CMK (cell line): Measurements from ENCODE around the gene FBXW11.

Experiments used
- DNase-seq: peaks from one replicate; pipeline ENCODE4 v3.0.0-alpha.2; 2010; ENCODE audit warnings: low read depth

Gene FBXW11

DNA sequence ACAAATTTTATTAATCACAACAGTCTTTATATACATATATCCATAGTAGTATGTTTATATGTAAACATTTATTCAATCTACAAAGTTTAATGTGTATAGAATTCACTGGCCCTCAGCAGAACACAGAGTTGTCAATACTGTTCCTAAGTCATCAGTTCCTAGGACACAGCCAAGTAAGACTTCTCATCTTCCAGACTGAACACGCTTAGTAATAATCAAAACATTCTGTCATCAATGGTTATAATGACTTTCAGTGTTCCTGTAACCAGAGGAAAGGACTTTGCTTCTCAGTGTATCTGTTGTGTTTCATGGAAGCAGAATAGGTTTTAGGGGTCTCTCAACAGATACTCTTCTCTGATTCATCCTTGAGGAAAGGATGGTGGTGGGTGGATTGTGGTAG lies 138.7 kb downstream of the FBXW11 start:
- no peak for DNase-seq

DNA sequence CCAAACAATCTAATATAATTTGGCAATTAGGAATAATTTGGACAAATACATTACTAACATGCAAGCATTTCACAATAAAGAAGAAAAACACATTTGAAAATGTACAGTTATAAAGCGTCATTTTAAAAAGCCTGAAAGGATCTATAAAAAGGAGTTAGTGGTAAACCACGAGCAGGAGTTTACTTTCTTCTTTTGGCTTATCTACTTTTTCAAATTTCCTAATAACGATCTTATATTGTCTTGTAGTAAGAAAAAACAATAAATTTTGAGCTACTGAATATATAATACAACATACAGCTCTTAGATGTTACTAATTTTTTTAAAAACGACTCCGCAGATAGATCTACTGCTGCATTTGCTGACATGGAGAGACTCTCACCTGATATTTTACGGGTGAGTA lies 141.0 kb downstream of the FBXW11 start:
- DNase-seq, result no peak

DNA sequence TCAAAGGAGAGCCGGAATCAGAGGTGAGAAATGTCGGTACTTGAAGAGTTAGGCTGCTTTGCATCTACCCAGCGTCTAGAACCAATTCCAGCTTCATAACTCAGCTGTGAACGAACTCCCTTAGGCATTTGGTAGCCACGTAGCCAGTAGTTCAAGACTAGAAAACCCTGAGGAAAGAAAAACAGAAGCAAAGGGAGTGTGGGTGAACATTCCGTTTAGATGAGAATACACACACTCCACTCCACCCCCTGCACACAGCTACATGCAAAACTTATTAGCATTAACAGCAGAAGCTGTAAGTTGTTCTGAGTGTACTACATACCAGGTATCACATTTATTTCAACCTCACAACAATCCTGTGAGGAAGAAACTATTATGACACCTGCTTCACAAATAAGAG lies 142.5 kb downstream of the FBXW11 start:
- DNase-seq, result no peak

DNA sequence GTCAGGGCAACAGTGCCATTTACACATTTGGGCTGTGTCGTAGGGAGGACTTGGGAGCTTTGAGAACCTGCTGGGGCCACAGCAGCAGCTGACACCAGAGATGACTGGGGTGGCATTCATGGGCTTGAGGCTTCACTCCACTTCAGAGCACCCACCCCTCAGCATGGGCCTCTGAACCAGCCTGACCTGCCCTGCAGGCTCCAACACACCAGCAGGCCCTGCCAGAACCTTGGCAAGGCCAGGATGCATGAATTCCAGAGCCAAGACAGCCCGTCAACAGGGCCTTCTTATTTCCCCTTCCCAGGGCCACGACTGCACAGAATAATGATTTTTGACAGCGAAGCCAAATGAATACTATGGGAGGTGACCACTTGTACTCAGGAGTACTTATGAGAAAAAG lies 143.8 kb downstream of the FBXW11 start:
- DNase-seq, result no peak

DNA sequence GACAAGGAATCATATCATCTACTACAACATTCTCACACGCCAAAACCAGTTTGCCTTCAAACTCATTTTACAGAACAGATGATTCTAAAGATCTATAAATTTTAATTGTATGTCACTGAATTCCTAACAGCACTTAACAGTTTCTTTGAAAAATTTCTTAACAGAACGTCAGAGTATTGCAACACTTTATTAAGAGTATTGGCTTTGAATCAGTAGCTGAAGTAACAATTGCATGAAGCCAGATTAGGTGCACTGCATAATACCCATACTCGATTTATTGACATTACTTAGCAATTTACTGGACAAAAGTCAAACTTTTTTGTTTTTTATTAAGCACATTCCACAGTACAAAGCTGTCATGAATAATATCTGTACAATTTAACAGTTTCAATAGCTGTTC lies 145.1 kb downstream of the FBXW11 start:
- DNase-seq, result no peak

DNA sequence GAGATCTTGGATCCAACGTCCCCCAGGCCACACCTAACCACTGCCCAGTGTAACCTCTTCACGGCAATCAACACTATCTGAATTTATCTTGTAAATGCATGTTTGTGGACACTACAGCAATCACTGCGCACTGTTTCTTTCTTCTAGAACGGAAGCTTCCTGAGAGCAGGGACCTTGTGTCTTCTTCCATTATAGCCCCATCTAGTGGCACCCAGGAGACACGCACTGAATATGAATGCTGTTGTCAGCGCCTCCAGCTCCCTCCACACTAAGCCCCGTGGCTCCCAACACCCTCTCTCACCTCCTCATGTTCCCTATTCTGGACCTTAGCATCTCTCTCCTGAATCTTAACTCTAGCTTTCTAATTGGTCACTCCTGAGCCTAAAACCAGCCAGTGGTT lies 148.1 kb downstream of the FBXW11 start:
- no peak for DNase-seq

DNA sequence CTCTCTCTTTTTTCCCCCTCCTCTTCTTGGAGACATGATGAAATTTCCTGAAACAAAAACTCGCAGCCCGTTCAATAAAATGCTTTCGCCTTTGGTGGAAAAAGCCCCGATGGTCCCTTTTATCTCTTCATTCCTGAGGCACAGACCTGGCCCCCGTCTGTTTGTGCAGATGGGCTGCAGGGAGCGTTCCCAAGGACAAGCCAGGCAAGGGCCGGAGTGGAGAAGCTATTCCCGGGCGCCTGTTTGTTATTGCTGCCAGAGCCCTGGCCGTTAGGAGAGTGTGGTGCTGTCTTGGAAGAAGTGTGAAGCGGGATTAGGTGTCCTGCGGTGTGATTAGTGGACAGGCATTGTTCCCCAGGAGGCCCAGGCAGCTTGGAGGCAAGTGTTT lies 149.0 kb downstream of the FBXW11 start:
- DNase-seq, result no peak

DNA sequence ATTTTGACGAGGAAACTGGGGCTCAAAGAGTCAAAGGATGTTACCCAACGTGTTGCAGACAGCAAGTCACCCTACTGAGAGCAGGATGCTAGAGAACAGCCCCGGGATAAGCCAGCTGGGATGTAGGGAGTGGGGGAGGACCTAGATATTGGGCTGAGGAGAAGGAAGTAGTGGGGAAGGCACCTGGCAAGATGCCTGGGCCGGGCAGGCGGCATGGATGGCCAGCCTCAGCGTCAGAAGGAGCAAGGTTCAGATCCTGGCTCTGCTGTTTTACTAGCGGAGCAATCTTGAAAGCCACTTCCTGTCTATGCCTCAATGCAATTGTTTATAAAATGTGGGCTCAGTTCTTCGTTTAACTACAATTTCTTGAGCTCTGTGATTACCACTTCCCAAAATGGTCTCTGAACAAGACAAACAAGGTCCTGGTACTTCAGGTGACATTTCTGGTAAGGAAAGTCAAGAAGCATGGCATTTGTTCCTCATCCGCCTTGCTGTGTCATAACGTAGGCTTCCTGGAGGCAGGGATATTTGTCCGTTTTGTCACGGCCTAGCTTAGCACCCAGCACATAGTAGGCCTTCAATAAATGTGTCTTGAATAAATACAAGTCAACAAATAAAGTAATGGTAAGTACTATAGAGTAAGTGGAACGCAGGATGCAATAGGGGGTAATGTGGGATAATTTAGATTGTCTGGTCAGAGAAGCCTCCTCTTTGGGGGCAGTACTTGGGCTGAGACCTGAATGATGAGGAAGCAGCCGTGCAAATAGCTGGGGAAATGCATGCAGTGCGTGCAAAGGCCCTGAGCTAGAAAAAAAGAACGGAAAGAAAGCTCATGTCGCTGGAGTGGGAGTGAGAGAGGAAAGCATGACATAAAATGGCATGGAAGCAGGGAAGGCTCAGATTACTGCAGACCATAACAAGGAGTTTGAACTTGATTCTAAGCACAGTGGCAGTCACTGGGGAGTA lies 150.4 kb downstream of the FBXW11 start:
- DNase-seq, result no peak

DNA sequence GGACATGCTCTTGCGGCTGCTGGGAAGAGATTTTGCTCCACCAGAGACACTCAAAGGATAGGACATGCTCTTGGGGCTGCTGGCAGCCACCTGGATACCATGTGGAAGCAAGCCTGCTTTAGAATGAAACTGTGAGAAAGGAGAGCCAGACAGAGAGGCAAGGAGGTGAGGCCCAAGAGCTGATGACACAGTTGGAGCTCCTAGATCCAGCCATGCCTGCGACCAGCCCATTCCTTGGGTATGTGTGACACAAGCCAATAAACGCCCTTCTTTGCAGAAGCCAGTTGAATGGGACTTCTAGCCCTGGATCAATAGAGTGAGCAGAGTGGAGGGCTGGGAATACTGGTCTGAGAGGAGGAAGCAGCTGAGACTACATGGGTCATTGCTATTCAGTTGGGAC lies 151.2 kb downstream of the FBXW11 start:
- no peak for DNase-seq

DNA sequence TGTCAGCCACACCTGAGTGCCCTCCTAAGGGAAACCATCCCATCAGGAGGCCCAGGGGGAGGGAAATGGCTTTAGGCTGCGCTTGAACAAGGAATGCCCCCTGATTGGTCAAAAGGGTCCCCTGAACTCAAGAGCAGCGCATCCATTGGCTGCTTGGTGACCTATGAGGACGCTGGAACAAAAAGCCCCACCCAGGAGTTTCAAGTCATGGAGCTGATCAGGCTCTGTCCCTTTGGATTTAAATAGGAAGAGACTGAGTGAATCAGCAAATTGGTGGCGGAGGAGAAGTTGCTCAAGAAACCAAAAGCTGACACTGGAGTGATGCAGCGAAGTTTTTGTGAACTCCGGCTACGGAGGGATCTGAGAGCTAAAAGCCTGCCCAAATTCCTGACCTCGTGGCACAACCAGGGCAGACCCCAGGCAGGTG lies 154.2 kb downstream of the FBXW11 start:
- no peak for DNase-seq

DNA sequence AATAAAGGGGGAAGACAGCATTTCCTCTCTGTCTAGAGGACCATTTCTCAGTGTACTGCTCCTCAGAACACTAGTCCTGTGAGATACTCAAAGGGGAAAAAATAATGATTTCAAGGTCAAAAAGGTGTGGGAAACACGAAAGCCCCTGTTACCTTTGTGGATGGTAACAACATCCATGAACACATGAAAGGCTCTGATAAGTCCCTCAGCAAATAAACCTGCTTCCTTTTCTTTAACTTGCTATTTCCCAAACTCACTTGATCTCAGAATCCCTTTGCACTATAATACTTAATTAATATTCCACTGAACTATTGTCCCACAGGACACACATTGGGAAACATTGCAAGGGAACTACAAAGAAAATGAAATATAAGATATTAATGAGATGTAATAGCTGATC lies 155.2 kb downstream of the FBXW11 start:
- no peak for DNase-seq

DNA sequence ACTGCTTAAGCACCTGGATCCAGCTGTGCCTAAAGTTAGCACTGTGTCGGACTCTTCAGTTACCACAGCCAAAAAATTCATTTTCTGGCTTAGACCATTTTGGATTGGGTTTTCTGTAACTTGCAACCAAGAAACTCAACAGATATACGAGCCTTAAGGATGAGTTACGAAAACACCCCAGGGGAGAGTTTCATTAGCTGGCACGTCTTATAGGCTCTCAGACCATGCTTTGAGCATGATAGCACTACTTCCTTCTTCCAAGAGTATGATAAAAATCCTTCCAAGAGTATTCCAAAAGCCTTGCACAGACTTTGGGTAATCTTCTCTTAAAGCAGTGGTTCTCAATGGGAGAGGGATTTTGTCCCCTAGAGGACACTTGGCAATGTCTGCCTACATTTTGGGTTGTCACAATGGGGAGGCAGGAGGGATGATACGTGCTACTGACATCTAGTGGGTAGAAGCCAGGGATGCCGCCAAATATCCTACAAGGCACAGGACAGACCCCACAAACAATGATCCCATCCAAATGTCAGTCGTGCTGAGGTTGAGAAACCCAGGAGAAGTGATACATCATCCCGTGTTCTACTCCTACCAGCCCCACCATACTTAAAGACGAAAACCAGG lies 156.0 kb downstream of the FBXW11 start:
- no peak for DNase-seq

DNA sequence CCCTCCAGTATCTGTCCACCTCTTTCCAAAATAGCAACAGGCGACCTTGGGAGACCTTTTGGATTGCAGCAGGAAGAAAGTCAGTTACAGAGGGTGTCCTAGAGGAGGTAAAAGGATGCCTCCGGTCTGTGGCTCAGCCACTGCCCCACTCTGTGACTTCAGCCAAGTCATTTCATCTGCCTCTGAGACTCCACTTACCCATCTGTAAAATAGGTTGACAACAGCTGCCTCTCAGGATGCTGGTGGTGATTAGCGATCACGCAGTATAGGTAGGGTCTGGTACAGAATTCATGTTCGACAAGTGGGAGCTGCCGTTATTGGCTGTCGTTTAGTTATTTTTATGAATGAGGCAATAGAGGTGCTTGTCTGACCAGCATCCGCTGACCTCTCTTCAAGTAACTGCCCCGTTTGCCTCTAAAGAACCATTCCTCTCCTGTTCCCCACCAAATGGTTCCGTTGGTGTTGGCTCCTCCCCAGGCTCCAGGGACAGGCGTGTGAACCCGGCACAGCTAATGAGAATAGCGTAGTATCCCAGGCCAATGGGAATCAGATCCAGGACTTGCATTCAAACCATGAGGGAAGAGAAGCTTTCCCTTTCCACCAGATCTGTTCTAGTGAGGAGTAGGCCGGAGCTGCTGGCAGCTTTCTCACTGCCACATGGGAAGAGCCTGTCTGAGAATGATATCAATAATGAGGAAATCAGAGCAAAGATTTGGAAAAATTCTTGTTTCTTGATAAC lies 156.7 kb downstream of the FBXW11 start:
- DNase-seq, result no peak

DNA sequence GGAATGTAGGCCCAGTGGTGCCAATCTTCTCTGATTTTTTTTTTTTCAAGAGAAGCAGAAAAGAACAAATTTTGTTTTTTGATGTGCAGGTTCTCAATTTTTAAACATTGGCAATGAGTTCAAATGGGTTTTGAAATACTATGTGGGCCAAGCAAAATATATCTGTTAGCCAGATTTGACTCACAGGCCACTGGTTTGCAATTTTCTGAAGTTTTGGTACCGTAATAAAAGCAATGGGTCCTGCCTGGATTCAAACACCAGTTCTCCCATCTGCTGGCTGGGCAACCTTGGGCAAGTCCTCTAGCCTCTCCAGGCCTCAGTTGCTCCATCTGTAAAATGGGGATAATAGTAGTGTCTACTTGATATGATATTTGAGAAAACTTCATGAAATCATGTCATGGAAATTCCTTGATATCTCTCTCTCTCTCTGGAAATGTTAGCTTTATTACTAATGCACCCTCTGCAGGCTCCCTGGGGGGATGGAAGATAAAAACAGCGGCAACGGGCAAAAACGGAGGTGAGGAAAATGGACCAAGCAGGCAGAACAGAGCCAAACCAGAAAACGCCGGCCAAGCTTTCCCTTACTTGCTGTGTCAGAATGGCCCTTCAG lies 157.4 kb downstream of the FBXW11 start:
- no peak for DNase-seq

DNA sequence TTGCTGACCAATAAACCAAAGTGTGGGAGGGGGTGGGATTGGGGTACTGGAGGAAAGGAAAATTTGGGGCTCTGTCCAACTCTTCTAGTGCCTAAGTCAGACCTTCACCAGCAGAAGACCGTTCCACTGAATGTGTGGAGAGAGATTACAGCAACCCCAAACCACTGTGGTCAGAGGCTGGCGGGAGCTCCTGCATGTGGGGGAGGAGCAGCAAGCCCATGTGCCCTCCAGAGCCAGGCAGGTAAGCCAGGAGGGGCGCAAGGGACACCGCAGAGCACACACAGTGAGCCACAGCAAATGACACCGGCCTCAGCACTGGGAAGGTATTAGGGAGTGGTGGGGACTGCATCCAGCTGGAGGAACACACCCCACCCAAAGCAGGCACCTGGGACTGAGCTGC lies 158.0 kb downstream of the FBXW11 start:
- DNase-seq, result no peak

DNA sequence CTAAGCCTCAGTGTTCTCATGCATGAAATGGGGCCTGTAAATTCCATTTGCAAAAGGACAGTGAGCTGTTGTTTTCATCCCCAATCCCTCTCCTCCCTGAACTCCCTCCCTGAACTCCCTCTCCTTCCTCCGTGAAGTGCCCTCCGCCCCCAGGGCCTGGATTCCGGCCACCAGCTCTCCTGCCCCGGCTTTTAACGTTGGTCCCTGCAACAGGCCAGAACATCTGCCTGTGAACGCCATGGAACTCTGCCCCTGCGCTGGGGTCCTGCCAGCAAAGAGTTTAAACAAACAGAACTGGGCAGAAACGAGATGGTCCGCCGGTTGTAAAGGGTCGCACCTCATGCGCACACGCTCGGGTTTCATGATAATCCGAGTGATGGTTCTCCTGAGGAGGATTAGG lies 158.4 kb downstream of the FBXW11 start:
- DNase-seq, result no peak

DNA sequence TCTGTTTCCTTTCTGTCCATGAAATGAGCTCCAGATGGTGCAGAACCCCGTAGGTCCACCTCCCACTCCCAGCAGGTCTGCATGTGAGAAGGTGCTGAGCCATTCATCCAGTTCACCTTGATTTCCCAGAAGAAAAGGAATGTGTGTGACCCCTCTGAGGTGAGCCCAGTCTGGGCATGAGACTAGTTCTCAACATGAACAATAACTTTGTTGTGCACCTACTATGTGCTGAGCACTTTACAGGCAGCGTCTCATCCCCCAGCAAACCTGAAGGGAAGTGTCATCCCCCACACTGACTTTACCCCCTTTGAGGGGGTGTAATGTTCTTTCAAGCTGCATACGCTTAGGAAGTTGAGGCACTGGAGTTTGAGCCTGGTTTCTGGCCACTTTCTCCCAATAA lies 159.4 kb downstream of the FBXW11 start:
- no peak for DNase-seq

DNA sequence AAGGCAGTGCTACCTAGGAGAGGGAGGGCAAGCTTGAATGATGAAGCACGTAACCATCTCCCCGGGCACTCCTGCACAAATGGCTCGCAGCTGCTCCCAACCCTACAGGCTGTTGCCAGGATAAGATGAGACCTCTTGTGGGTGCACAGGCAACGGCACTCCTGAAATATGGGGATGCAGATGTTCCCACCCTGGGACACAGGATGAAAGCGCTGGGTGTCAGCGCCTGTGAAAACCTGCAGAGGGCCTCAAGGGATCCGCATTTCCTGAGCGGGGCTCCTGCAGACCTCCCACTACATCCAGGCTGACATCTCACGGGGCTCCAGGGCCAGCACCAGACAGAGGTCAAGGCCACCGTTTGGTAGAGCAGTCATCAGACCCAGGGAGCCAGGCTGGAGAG lies 160.1 kb downstream of the FBXW11 start:
- no peak for DNase-seq

DNA sequence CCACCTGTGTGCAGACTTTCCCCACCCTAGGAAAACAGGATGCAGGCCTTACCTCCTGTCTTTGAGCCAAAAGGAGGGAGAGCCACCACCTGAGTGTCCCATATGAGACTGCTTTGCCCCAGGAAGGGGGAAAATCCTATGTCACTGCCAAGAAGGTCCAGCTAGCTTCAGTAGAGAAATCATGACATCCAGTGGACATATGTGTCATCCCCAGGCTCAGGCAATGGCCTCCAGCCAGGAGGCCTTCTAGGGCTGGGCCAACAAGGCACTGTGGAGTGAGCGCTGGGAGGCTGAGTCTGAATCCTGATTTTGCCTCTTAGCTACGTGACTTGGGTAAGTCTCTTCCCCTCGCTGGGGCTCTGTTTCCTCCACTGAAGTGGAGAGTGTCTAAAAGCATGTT lies 160.6 kb downstream of the FBXW11 start:
- no peak for DNase-seq

DNA sequence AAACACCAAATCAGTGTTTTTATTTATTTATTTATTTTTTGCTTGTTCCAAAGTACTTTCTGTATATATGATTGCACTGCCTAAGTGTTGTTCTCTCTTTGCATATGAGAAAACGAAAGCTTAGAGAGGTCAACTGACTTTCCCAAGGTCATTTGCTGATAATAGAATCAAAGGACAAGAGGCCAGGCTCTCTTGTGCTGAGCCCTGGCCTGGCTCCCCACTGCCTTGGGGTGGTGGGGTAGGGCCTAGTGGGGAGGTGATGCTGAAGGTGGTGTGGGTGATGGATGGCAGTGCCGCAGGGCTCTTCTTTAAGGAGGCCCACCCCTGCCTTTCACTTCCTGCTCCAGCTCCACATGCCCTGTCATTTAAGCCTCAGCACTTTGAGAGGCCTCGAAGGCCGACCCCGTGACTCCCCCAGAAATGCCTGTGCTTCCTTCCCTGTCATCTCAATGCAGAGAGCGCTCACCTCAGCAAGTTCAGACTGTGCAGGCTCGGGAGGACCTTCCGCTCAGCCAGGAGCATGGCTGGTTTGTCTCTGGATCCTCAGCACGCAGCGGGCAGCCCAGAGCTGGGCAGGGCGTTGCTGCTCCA lies 161.3 kb downstream of the FBXW11 start:
- no peak for DNase-seq

DNA sequence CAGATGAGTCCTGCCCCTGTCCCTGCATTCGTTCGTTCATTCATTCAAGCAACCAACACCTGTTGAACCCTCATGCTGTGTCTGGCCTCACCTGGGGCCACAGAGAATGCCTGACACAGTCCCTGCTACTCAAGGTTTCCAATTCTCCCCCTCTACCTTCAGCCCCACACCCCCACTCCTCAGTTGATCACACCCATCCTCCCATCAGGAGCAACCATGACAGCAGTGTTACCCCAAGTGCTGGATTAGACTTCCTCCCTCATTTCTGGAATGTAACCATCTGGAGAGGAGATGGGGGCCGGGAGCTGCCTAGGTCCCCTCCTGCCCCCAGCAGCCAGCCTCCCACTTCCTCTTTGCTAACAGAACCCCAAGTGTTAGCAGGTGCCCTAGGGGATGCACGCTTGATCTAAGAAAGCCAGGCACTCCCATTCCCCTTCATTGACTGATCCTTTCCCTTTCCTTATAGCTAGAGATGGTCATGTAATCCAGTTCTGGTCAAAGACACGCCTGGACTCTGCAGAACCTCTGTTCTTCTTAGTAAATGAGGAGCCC lies 163.6 kb downstream of the FBXW11 start:
- DNase-seq, result no peak
